ENCODE measurements around the gene PLAU. TPM values are rescaled to one million over a fixed set of nuclear protein-coding genes. Genes with fewer than 3 reads are reported as not detected.
A peak's percentile ranks its signal among the peaks of the same experiment; 100 is the strongest.

PLAU gene
- total and polyA plus RNA-seq, 9 of the 15 experiments (the other 6 are each of a cell fraction or from before 2014, with no cell fraction given): 2.1 to 16.9 (median 3.3) TPM

GRCh38 chr10:73956476-73957359 is 45.8 kb downstream of the PLAU start (continued):
- TF ChIP-seq, protein P1, sequence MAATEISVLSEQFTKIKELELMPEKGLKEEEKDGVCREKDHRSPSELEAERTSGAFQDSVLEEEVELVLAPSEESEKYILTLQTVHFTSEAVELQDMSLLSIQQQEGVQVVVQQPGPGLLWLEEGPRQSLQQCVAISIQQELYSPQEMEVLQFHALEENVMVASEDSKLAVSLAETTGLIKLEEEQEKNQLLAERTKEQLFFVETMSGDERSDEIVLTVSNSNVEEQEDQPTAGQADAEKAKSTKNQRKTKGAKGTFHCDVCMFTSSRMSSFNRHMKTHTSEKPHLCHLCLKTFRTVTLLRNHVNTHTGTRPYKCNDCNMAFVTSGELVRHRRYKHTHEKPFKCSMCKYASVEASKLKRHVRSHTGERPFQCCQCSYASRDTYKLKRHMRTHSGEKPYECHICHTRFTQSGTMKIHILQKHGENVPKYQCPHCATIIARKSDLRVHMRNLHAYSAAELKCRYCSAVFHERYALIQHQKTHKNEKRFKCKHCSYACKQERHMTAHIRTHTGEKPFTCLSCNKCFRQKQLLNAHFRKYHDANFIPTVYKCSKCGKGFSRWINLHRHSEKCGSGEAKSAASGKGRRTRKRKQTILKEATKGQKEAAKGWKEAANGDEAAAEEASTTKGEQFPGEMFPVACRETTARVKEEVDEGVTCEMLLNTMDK (IDR thresholded peaks at IDR 0.05; ENCODE audit: borderline replicate concordance, insufficient read depth, low read depth, low read length, poor library complexity, severe bottlenecking): no peak
- TF ChIP-seq ZNF778 (CRISPR knock-in tag; IDR thresholded peaks at IDR 0.05) (no peak), CAMTA2 (CRISPR knock-in tag; conservative IDR thresholded peaks at IDR 0.05) (no peak), RFX1 (IDR thresholded peaks at IDR 0.05) (no peak; the same call in 1 of the 2 replicates), GABPA (tag; conservative IDR thresholded peaks at IDR 0.05; ENCODE audit: low read depth) (peak; percentile 80), MLX (CRISPR knock-in tag; conservative IDR thresholded peaks at IDR 0.05) (no peak), MCM3 (IDR thresholded peaks at IDR 0.05) (no peak), FUS (optimal IDR thresholded peaks at IDR 0.05; ENCODE audit: low read depth, low read length) (no peak), ZNF395 (CRISPR knock-in tag; IDR thresholded peaks at IDR 0.05) (peak; percentile 78), EHMT2 (IDR thresholded peaks at IDR 0.05) (no peak), KDM4B (IDR thresholded peaks at IDR 0.05; ENCODE audit: borderline replicate concordance in 2 of 2, low read depth in 1 of 2) (no peak), POLR3A (IDR thresholded peaks at IDR 0.05; ENCODE audit: borderline replicate concordance, extremely low read depth, insufficient read depth, insufficient read length) (no peak), ETV1 (tag; conservative IDR thresholded peaks at IDR 0.05; ENCODE audit: low read depth) (peak; percentile 99), ZNF444 (CRISPR knock-in tag; IDR thresholded peaks at IDR 0.05) (no peak), BRCA1 (IDR thresholded peaks at IDR 0.05) (no peak), BRCA1 (CRISPR knock-in tag; IDR thresholded peaks at IDR 0.05) (no peak), ZNF143 (CRISPR knock-in tag; IDR thresholded peaks at IDR 0.05) (peak; percentile 2; the same call in 1 of the 2 replicates), ELK1 (CRISPR knock-in tag; IDR thresholded peaks at IDR 0.05) (no peak), ZNF146 (CRISPR knock-in tag; IDR thresholded peaks at IDR 0.05; ENCODE audit: unreplicated experiment) (no peak), PTTG1 (tag; IDR thresholded peaks at IDR 0.05; ENCODE audit: low read depth) (no peak)
- TF ChIP-seq, protein P2, sequence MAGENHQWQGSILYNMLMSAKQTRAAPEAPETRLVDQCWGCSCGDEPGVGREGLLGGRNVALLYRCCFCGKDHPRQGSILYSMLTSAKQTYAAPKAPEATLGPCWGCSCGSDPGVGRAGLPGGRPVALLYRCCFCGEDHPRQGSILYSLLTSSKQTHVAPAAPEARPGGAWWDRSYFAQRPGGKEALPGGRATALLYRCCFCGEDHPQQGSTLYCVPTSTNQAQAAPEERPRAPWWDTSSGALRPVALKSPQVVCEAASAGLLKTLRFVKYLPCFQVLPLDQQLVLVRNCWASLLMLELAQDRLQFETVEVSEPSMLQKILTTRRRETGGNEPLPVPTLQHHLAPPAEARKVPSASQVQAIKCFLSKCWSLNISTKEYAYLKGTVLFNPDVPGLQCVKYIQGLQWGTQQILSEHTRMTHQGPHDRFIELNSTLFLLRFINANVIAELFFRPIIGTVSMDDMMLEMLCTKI (IDR thresholded peaks at IDR 0.05; ENCODE audit: partially characterized antibody): no peak

Data from K562 (cell line).